ENCODE measurements around the gene LIAS.

DNA sequence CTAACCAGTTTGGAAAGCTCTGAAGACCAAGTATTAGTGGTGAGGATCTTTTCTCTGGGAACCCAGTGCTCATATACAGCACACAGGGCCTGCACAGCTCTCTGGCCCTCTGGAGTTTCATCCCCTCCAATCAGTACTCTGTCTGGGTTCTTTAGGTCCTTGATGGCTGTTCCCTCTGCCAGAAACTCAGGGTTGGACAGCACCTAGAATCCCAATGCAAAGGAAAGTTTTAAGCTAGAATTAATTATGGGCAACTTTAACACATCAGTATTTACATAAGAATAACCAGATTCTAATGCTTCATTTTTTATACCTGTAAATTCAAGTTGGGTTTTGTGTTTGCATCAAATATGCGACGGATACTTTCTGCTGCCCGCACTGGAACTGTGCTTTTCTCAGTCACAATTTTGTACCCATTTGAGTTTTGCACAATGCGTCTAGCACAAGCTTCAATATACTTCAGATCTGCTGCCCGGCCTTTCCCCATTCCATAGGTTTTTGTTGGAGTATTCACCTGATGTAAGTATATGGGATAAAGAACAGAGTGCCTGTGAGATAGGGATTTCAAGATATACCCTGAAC, 51.6 kb downstream of the LIAS start:
- TF ChIP-seq, protein P1, sequence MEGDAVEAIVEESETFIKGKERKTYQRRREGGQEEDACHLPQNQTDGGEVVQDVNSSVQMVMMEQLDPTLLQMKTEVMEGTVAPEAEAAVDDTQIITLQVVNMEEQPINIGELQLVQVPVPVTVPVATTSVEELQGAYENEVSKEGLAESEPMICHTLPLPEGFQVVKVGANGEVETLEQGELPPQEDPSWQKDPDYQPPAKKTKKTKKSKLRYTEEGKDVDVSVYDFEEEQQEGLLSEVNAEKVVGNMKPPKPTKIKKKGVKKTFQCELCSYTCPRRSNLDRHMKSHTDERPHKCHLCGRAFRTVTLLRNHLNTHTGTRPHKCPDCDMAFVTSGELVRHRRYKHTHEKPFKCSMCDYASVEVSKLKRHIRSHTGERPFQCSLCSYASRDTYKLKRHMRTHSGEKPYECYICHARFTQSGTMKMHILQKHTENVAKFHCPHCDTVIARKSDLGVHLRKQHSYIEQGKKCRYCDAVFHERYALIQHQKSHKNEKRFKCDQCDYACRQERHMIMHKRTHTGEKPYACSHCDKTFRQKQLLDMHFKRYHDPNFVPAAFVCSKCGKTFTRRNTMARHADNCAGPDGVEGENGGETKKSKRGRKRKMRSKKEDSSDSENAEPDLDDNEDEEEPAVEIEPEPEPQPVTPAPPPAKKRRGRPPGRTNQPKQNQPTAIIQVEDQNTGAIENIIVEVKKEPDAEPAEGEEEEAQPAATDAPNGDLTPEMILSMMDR (IDR thresholded peaks at IDR 0.05), result no peak
- TF ChIP-seq POLR2AphosphoS5 (IDR thresholded peaks at IDR 0.05), result no peak
